Left ventricle myocardium superior (tissue), 1 donor: Measurements from ENCODE around the gene GABBR2. TPM values are rescaled to one million over a fixed set of nuclear protein-coding genes. Genes with fewer than 3 reads are reported as not detected.
"Not testable (repeated sequence)": the region's sequence is repeated elsewhere in the genome, so short reads cannot be mapped to it uniquely, and the experiment has no call there.

Experiments
- ATAC-seq: fragments of 200-7000 bp; cut with Tn5 transposase; one replicate; pipeline ENCODE4 v1.9.1; 2020; ENCODE audit warnings: mild to moderate bottlenecking, moderate library complexity
- DNase-seq: peaks from one replicate; pipeline ENCODE4 v3.0.0-alpha.2; 2020
- intact Hi-C: fragments of 100-400 bp; cut with micrococcal nuclease; formaldehyde crosslinking; loops from one replicate; pipeline ENCODE4 v1.11.0; 2022
- total RNA-seq: library from RNA; stranded (reverse); fragmentation: NEBNext Ultra II Directional; extraction: Animal tissue kit (Norgen Biotek cat#: 25700); gene quantifications from one replicate; pipeline ENCODE4 v1.2.1, GENCODE V29; 2021
- donor health status: DM: no; HTN: yes; CAD: no; lungs with severe emphysema.

GABBR2 gene
- total RNA-seq, 1 donor from 2014 or later, result 0.62 TPM

DNA sequence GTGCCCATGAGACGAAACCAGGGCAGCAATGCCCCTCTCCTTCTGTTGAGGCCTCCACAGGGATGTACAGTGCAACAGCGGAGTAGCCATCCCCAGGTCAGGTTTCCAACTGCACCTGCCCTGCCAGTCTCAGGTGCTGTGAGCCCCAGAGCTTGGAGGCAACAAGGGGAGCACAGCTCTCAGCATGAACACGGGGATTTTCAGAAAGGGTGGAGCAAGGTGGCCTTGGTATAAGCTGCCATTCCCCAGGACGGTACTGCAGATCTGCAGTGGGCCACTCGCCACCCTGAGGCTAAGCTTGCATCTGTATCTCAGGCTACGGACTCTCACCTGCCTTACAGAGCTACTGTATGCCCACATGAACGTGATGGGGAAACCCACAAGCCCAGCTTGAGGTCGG lies 103.6 kb downstream of the GABBR2 start:
- ATAC-seq, result no peak

DNA sequence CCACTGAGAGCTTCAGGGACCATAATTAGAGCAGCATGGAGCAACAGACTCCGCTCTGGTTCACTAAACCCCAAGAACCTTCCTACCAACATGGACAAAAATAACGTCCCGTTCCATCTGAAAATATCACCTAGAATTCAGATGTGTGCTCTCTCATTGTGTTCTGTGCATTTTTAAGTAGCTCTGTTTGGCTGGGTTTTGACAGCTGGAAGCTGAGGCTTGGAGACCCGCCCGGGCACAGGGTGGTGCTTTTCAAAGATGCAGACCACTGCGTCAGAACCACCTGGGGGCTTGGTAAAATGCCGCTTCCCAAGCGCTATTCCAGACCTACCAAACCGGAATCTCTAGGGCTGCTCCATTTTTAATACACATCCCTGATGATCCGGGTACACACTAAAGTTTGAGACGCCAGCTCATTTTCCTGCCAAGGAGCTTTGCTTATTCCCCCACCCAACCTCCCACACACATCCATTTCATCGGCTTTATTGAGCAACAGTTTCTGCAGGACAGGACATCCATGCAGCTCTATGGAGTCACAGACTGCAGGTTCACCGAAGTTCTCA lies 104.8 kb downstream of the GABBR2 start:
- DNase-seq, result no peak
- intact Hi-C loops, result no loop called here
- peak; percentile 68 for ATAC-seq

More for the DNA sequence above, 103.6 kb downstream of the GABBR2 start:
- intact Hi-C loops, result no loop called here
- no peak for DNase-seq

DNA sequence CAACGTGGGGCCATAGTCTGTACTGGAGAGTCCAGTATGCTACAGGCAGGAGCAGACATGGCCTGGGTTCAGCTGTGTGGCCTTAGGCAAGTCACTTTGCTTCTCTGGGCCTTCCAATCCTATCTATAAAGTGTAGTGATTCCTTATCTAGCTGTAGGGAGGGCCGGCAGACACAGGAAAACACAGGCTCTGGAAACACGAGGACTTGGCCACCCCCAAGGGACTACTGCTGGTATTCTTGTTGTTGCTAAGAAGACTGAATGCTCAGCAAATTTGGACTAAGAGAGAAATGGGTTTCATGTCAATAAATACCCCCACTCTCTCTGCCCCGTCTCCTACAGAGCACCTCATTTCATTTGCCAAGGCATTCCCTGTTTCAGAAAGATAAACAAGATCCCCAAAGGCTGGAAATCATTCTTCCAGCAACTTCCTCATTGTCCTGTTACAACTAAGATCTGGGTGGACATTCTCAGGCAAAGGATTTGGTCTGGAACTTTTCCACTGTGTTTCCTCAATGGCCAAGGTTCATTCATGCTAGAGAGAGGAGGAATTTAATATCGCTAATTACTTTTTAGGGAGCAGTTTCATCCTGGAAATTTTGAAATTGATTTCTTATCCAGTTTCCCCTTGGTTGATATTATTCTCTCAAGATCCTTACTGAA lies 105.8 kb downstream of the GABBR2 start:
- peak; percentile 38 for ATAC-seq
- no peak for DNase-seq
- intact Hi-C loops, result no loop called here

DNA sequence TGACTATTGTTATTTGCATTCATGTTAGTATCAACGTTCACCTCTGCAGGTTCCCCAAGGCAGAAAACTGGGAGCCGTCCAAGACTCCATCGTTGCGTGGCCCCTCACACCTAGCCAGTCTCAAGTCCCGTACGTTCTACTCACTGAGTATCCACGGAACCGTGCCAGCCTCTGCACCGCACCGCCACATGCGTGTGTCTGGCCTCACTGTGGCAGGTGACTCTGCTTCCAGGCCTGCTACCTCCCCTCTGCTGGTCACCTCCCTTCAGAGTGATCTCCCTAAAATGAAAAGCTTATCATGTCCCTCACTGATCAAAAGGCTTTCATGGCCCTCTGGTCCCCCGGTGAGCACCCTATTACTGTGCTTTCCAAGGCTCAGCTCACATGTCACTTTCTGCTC lies 108.1 kb downstream of the GABBR2 start:
- ATAC-seq (no peak), DNase-seq (no peak)
- intact Hi-C loops, result no loop called here

DNA sequence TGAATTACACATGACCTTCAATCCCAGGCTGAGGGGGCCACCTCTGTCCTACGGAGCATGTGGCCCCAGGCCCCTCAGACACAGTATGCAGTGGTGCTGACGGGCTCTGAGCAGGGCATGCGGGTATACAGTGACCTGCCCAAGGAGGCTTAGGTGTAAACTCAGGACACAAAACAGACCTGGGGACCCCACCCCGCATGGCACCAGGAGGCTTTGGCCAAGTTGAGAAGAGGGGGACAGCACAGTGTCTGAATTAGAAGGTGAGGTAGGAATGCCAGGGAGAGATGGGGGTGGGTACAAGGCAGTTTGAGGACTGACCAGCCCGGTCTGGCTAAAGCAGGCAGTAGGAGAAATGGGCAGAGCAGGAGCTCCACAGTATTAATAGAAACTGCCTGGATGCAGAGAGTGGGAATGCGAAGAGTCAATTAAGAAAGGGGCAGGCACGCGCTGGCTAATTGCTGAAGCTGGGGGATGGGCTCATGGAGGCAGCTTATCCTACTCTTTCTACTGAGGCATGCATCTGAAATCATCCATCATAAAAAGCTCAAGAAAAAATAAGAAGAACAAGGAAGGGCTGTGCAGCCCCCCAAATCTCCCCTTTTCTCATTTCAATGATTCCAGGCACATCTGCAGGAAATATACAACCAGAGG lies 109.0 kb downstream of the GABBR2 start:
- DNase-seq, result no peak
- intact Hi-C loops, result no loop called here
- no peak for ATAC-seq

DNA sequence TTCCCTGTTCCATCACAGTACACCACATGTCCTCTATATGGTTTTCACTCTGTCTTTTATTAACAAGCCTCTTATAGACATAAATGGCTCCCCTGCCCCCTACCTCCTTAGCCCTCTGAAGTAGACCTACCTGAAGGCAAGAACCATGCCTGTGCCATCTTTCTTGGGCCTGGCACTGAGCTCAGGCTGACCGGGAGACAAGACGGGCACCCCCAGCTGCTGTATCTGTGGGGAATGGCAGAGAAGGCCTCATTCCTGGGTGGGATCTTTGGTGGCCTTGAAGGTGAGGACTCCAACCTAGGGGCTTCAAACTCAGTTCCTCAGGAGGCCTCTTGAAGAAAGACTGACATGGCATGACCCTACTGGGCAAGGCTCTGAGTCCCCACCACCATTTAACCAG lies 109.9 kb downstream of the GABBR2 start:
- intact Hi-C loops, result no loop called here
- DNase-seq (no peak), ATAC-seq (no peak)

DNA sequence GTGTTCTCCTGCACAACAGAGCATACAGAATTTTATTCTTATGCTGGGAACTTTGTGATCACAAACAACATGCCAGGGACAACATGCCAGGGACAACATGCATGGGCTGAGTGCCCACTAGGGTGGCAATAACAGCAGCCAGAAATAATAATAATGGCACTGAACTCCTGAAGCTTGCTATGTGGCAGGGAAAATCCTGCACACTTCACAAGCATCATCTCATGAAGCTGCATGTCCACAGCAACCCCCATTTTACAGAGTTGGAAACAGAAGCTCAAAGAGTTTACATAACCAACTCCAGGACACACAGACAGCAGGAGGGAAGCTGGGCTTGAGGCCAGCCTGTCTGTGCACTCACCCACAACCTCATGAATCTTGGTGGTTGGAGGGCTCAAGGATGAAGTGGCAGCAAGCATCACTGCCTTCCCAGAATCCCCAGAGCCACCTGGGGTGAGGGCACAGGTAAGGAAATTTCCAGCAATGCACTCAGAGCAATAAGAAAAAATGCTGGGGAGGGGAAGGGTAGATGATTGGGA lies 111.4 kb downstream of the GABBR2 start:
- ATAC-seq (no peak), DNase-seq (no peak)

DNA sequence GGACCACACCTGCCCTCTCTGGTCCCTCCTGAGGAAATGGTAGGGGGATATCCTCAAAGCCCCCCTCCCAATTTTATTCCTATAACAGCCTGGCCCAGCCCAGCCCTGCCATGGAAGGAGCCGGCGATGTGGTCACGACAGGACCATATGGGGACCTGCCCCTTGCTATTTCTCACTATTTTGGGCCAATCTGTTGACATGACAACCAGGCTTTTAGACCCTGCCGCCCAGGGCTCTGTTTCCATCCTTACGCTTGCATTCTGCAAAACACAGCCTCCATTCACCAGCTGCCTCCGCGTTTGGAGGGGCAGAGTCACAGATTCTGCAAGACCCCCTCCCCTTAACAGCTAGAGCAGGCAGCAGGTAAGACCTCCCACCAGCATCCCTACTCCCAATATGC lies 112.2 kb downstream of the GABBR2 start:
- ATAC-seq (no peak), DNase-seq (no peak)
- intact Hi-C loops, result no loop called here

More for the DNA sequence above, 111.4 kb downstream of the GABBR2 start:
- intact Hi-C loops, result no loop called here

DNA sequence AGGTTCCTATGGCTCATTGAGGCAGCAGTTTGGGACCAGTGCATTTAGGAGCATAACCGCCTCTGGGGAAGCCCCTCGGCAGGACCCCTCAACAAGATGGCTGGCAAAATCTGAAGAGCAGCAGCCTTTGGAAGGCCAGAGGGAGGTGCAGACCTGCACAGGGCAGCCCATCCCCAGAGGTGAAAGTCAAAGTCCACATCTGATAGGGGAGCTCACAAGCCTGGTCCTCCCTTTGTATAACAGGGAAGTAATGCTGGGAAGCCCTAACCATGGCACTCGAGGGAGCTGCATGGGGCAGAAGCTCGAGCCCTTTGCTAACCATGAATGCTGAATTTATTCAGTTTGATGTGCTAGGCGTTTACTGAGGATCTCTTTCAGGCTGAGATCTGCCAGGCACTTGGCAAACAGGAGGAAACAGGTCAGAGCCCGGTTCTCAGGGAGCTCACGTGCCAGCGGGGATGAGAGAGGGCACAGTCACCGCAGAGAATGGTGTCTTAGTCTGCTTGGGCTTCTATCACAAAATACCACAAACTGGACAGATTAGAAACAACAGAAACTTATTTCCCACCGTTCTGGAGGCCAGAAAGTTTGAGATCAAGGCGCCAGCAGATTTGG lies 114.1 kb downstream of the GABBR2 start:
- intact Hi-C loops, result no loop called here
- DNase-seq, result no peak
- ATAC-seq, result no peak

DNA sequence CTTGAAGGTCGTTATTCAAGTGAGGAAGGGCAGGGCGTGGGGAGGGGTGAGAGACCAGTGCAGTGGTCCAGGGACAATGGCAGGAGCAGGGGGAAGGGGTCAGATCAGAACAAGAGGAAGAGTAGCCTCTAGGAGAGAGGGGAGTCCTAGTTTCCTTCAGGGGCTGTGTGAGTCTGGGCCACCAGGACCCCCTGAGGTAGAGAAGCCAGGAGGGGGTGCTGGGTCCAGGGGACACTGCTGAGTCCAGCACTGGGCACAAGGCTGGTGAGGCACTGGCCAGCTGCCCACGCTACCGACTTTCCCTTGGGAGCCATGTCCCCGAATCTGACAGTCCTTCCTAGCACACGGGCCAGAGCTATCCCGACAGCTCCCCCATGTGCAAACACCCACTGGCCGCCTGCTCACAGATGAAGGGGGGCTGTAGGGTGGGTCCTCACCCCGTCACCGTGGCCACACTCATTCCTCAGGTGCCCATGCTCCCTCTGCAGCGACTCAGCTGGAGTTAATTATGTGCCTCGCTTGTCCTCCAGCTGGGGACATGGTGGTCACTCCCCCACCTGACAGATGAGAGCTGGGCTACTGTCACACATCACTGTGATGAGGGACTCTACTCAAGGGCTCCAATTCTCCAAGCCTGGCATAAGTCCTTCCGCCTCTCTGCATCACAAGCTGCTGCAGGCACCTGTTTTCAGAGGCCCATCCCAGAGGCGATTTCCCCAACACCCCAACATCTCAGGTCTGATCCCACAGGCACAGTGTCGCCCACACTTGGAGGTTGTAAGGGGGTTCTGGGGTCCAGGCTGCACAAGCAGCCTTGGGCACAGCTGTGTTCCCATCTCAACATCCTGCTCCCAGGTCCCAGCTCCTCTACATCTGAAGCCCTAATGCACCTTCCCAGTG lies 115.1 kb downstream of the GABBR2 start:
- ATAC-seq (no peak), DNase-seq (no peak)
- intact Hi-C loops, result no loop called here

DNA sequence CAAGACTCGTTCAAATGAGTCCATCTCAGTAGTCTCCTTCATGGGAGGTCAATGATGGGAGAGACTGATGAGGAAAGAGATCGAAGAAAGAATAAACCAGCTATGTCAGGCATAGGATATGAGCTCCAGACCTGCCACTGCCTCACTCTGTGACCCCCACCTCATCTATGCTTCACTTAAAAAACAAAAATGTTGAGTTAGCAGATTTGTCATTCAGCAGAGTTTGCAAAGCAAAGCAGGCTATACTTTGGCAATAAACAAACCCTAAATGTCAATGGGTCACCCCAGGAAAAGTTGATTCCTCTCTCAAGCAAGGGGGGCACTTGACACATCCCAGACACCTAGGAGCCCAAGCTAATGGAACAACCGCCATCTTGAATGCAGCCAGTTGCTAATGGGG lies 117.0 kb downstream of the GABBR2 start:
- intact Hi-C loops, result no loop called here
- no peak for DNase-seq

DNA sequence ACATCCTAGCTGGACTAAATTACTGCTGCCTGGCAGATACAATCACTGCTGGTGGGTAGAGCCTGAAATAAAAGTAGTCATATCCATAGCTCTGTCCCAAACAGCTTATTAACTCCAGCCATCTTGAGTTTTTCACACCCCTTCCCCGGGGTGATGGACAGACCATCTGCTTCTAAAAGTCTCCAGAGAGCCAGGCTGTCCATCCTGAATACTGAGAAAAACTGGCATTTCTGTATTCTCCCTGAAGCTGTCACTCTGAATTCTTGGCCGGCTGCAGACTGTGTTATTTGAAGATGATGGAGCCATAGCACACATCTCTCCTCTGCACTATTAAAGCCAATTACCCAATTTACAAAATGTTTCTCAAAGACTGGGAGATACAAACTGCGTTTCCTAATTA lies 118.6 kb downstream of the GABBR2 start:
- ATAC-seq (no peak), DNase-seq (no peak)
- intact Hi-C loops, result no loop called here

More for the DNA sequence above, 117.0 kb downstream of the GABBR2 start:
- no peak for ATAC-seq

DNA sequence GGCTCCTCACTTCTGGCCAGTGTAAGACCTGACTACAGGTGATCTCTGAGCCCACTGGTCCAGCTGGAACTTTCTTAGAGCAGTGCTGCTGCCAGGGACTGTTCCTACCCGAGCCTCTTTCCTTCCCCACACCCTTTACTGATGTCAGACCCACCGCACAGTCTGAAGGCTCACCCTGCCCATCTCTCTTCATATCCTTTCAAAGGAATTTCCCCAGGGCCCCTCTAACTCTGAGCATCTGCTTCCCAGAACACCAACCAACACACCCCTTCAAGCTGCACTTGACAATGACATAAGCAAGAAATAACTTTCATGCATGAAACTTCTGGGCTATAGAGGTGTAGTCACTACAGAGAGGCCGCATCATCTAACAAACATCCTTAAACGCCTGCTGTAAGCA lies 119.6 kb downstream of the GABBR2 start:
- ATAC-seq (no peak), DNase-seq (no peak)
- intact Hi-C loops, result no loop called here

DNA sequence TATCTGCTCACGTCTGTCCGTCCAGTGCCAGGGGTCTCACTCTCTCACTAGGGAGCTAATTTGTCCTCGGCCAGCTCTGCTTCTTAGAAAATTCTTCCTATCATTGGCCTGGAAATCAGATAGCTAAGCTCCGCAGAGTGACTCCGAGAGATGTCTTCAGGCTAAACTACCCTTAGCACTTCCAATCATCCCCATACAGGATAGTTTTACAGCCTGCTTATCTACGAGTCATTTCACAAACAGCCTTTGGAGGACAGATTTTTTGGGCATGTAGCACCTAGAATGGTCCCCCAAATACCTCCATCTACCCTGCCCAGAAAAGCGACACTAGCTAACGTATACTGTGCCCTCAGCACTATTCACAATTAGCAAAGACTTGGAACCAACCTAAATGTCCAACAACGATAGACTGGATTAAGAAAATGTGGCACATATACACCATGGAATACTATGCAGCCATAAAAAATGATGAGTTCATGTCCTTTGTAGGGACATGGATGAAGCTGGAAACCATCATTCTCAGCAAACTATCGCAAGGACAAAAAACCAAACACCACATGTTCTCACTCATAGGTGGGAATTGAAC lies 123.8 kb downstream of the GABBR2 start:
- intact Hi-C loops, DNase-seq, ATAC-seq: not testable (repeated sequence)

DNA sequence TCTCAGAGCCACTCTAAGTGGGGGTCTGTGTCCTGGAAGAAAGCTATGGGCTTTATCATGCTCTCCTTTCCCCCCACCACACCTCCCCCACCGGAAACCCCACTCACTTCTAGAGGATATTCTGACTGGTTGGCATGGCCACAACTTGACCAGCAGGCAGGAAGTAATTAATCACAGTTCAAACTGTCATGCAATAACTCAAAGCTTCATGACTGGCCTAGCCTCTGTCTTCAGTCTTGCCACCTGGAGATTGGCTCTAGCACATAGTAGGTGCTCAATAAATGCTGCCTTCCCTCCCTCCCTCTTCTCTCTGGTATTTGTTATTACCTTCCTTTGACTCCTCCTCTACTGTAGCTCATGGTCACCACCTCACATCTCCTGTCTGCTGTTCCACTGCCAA lies 124.7 kb downstream of the GABBR2 start:
- ATAC-seq (no peak), DNase-seq (no peak)
- intact Hi-C loops, result no loop called here

DNA sequence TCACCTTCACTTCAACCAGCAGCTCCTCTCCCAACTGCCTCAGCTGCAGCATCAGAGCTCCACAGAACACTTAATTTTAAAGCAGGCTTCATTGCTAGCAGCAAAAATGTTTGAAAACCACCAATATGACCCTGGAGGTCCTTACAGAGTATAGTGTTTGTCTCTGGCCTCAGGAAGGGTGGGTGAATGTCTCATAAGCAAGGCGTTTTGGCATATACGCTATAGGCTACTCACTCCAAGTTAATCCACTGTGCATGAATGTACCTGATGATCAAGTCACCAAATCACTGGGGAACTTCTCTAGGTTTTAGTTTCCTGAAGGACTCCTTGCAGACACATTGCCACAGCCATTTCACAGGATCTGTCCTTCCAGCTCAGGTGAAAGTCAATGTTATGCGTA lies 125.3 kb downstream of the GABBR2 start:
- intact Hi-C loops, result no loop called here
- DNase-seq, result no peak
- ATAC-seq, result no peak

DNA sequence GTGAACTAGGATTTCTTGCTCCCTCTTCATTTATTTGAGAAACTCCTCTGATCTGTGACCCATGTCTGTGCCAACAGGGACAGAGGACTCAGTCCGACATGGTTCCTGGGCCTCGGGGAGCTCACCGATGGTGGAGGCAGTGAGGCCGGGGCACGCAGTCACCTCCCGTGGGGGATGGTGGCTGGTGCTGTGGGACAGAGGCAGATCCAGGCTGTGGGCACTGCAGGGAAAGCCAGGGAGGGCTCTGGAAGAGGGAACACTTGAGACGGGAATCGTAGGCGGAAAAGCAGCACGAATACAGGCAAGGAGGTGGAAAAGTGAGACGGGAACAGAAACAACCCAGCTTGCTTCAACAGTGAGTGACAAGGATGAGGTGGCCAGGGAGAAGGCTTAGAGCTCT lies 127.8 kb downstream of the GABBR2 start:
- ATAC-seq (no peak), DNase-seq (no peak)
- intact Hi-C loops, result no loop called here

DNA sequence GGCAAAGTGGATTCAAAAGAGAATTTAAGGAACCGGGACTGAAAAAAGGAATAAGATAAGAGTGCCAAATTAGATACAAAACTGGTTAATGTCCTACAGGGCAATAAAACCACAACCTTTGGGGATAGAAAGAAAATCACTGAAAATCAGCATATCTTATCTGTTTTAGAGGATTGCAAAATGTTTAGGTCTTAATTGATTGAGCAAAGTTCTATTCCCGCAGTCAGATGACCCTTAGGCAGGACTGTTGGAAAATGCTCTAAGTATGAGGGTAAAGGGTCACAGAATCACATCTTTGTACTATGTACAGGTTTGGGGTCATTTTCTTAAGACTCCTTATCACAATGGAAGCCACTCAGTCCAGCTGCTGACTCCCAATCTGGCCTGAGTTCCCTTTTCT lies 129.0 kb downstream of the GABBR2 start:
- intact Hi-C loops, result no loop called here
- DNase-seq, result no peak
- no peak for ATAC-seq

DNA sequence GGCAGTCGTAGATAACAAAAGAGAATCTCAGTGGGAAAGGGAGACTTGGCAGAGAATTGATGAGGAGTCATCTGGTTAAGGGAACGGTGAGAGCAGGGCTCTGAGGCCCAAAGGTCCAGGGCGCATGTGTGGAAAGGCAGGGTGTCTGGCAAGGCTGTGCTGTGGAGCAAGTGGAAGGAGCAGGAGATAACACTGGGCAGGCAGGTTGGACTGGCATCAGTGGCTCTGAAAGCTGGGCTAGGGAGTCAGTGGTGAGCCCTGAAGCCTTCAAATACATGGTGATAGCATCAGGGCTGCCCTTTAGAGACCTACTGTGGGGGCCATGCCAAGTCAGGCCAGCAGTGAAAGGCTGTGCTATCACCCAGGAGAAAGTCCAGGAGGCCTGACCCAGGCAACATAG lies 131.3 kb downstream of the GABBR2 start:
- intact Hi-C loops, result no loop called here
- DNase-seq (no peak), ATAC-seq (no peak)
